GM19395 (cell line): ENCODE data around the gene EIPR1.
"Not testable (repeated sequence)": the region's sequence is repeated elsewhere in the genome, so short reads cannot be mapped to it uniquely, and the experiment has no call there.

Experiments
- ATAC-seq: cut with Tn5 transposase; IDR thresholded peaks from one replicate; pipeline ENCODE4 v1.9.1; 2021; ENCODE audit warnings: mild to moderate bottlenecking, moderate library complexity; ENCODE audit not compliant: unreplicated experiment

EIPR1 gene

GRCh38 chr2:3361518-3362389, 15.9 kb downstream of the EIPR1 start:
- no peak for ATAC-seq

- ATAC-seq, result no peak
Observed at GRCh38 chr2:3357926-3358325, 19.7 kb downstream of the EIPR1 start.

GRCh38 chr2:3357446-3357845, 20.2 kb downstream of the EIPR1 start:
- ATAC-seq, result not testable (repeated sequence)

- no peak for ATAC-seq
Observed at GRCh38 chr2:3356799-3357198, 20.8 kb downstream of the EIPR1 start.

GRCh38 chr2:3355951-3356569, 21.6 kb downstream of the EIPR1 start:
- ATAC-seq, result no peak

GRCh38 chr2:3354986-3355385, 22.6 kb downstream of the EIPR1 start:
- ATAC-seq, result no peak

- no peak for ATAC-seq
Observed at GRCh38 chr2:3349211-3349693, 28.4 kb downstream of the EIPR1 start.

GRCh38 chr2:3348767-3349166, 28.9 kb downstream of the EIPR1 start:
- no peak for ATAC-seq

- no peak for ATAC-seq
Observed at GRCh38 chr2:3345621-3346020, 32.0 kb downstream of the EIPR1 start.

- ATAC-seq, result no peak
Observed at GRCh38 chr2:3344897-3345296, 32.7 kb downstream of the EIPR1 start.

GRCh38 chr2:3343012-3343411, 34.6 kb downstream of the EIPR1 start:
- no peak for ATAC-seq

GRCh38 chr2:3342324-3342723, 35.3 kb downstream of the EIPR1 start:
- ATAC-seq, result no peak

GRCh38 chr2:3341336-3341735, 36.3 kb downstream of the EIPR1 start:
- no peak for ATAC-seq

- ATAC-seq, result no peak
Observed at GRCh38 chr2:3340144-3340543, 37.5 kb downstream of the EIPR1 start.

GRCh38 chr2:3338340-3338739, 39.3 kb downstream of the EIPR1 start:
- ATAC-seq, result no peak

GRCh38 chr2:3336844-3337243, 40.8 kb downstream of the EIPR1 start:
- ATAC-seq, result no peak

- no peak for ATAC-seq
Observed at GRCh38 chr2:3334392-3335345, 42.9 kb downstream of the EIPR1 start.

GRCh38 chr2:3332133-3332532, 45.5 kb downstream of the EIPR1 start:
- ATAC-seq, result no peak

GRCh38 chr2:3329491-3329890, 48.1 kb downstream of the EIPR1 start:
- ATAC-seq, result no peak

- ATAC-seq, result no peak
Observed at GRCh38 chr2:3326871-3327270, 50.7 kb downstream of the EIPR1 start.

GRCh38 chr2:3326182-3326537, 51.5 kb downstream of the EIPR1 start:
- no peak for ATAC-seq
